ENCODE data around the gene USP25. TPM values are rescaled to one million over a fixed set of nuclear protein-coding genes. Genes with fewer than 3 reads are reported as not detected.

The USP25 gene
- total RNA-seq, 4 donors from 2014 or later: 17.4 to 42.0 (median 27.5) TPM

GRCh38 chr21:15688016-15688415 is 41.8 kb upstream of the USP25 start:
- intact Hi-C loops (cut with DNase I): no loop called here
- Histone ChIP-seq H3K27me3 (no peaks in the 10 kb centered on the region), H3K4me1 (peaks cover 0 to 5% (median 4%) of the 10 kb centered on the region in 3 donors), H3K4me3 (no peak overlapping the region), H3K27ac (no peak overlapping the region), H3K36me3 (no peaks in the 10 kb centered on the region), H3K9me3 (no peaks in the 10 kb centered on the region)
- TF ChIP-seq CTCF (IDR thresholded peaks at IDR 0.05) (no peak), POLR2A (IDR thresholded peaks at IDR 0.05) (no peak)
- DNase-seq: no peak
- WGBS, 2 donors: 61 to 70% methylated on average over 3 of the region's 3 CpGs

DNA sequence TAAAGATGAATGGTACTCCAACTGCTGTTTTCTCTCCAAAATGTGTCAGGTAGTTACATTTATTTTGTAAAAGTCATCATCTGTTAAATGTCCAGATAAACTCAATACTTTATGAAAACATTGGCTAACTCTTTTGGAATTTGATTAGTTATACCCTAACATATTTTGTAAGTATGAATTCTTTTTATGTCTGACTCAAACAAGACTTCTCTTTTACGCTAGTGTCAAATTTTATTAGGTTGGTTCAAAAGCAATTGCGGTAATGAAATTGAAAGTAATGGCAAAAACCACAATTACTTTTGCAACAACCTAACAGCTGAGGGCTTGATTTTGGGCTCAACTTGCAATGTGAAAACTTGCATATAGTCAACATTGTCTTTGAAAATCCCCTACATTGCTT is 41.0 kb upstream of the USP25 start:
- WGBS, 2 donors: 56 to 70% methylated on average over 2 of the region's 2 CpGs
- Histone ChIP-seq H3K27me3 (no peaks in the 10 kb centered on the region), H3K9me3 (no peaks in the 10 kb centered on the region), H3K36me3 (no peaks in the 10 kb centered on the region), H3K27ac (no peak overlapping the region), H3K4me3 (no peak overlapping the region), H3K4me1 (no peaks in the 10 kb centered on the region)
- intact Hi-C loops (cut with DNase I): no loop called here
- TF ChIP-seq CTCF (IDR thresholded peaks at IDR 0.05) (no peak), POLR2A (IDR thresholded peaks at IDR 0.05) (no peak)
- DNase-seq: no peak

DNA sequence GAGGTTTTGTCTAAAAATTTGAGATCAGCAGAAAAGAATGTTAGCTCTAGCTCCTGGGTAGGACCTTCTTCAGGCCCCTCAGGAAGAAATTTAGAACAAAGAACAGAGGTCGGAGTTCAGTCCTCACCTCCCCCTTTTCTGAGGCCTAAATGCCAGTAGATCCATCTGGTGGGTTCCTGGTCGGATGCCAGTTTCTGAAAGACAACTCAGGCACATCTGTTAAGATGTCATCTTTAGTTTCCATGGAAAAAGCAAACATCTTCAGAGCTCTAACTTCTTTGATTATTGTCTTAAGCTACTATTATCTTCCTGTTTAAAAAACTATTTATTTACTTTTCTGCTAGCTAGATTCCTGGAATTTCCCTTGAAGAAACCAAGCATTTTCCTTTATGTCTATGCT is 37.1 kb upstream of the USP25 start:
- Histone ChIP-seq H3K27me3 (no peaks in the 10 kb centered on the region), H3K36me3 (no peaks in the 10 kb centered on the region), H3K4me1 (no peaks in the 10 kb centered on the region), H3K9me3 (no peaks in the 10 kb centered on the region), H3K4me3 (no peak overlapping the region), H3K27ac (no peak overlapping the region)
- no peak for DNase-seq
- TF ChIP-seq CTCF (IDR thresholded peaks at IDR 0.05): no peak
- intact Hi-C loops (cut with DNase I): no loop called here
- WGBS, 2 donors: 82 to 85% methylated on average over 2 of the region's 2 CpGs

GRCh38 chr21:15695241-15695640 is 34.5 kb upstream of the USP25 start:
- Histone ChIP-seq H3K36me3 (no peaks in the 10 kb centered on the region), H3K27ac (no peak overlapping the region), H3K4me1 (no peaks in the 10 kb centered on the region), H3K27me3 (no peaks in the 10 kb centered on the region), H3K9me3 (no peaks in the 10 kb centered on the region), H3K4me3 (no peak overlapping the region)
- no peak for DNase-seq
- 89% methylated on average over 1 of the region's 1 CpG for WGBS, 2 donors
- intact Hi-C loops (cut with DNase I): no loop called here
- TF ChIP-seq POLR2A (IDR thresholded peaks at IDR 0.05): no peak
- TF ChIP-seq CTCF (IDR thresholded peaks at IDR 0.05): no peak

DNA sequence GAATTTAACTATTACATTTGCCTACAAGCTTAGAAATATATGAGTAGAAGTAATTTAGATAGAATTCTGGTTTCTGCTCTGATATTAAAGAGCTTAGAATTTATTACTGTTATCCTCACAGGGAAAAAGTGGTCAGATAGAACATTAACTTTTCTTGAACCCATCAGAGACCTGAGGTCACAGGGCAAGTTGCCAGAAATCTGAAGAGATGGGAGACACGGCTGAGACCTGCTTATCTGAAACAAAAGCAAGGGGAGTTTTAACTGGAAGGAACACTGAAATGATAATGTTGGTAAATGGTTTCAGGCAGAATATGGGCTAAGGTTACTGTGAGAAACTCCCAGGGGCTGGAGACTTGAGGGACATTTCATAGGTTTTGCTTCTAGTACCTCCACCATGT is 28.0 kb upstream of the USP25 start:
- Histone ChIP-seq H3K4me1 (peaks cover 0 to 9% (median 0%) of the 10 kb centered on the region in 3 donors), H3K27ac (no peak overlapping the region), H3K36me3 (no peaks in the 10 kb centered on the region), H3K27me3 (no peaks in the 10 kb centered on the region), H3K4me3 (no peak overlapping the region), H3K9me3 (peaks cover 0 to 4% (median 0%) of the 10 kb centered on the region in 3 donors)
- WGBS, 2 donors: 43 to 57% methylated on average over 1 of the region's 1 CpG
- TF ChIP-seq POLR2A (IDR thresholded peaks at IDR 0.05) (no peak), CTCF (IDR thresholded peaks at IDR 0.05) (no peak)
- intact Hi-C loops (cut with DNase I): no loop called here
- no peak for DNase-seq
